IPS-NIHi7 (cell line): Measurements from ENCODE around the gene DNAAF1.

Experiments
- DNase-seq: peaks from one replicate; pipeline ENCODE4 v3.0.0; 2012; ENCODE audit warnings: mixed read lengths; ENCODE audit errors: extremely low spot score

DNAAF1 gene

DNA sequence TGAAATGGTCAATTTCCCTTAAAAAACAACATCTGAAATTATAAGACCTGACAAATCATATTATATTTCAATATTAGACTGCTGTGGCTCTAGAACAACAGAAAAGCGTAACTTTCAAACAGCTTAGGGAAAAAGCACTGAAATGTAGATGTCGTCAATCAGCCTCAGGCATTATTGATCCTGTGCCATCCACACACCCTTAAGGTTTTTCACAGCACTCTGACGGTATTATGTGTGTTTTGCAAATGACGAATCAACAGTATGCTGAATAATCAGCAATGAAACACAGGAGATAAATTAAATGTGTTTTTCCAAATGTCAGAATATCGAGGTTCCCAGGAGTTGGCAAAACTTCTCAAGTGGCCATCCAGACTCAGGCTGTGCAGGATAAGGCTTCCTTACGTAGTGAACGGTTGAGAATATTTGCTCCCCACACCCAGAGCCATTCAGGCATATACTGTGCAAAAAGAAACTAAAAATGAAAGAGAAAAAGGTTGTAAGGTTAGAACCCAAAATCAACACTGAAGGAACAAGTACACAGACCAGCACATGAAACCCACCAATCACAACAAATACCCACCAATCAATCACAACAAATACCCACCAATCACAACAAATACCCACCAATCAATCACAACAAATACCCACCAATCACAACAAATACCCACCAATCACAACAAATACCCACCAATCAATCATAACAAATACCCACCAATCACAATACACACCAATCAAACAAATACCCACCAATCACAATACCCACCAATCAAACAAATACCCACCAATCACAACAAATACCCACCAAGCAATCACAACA lies 20.6 kb upstream of the DNAAF1 start:
- no peak for DNase-seq

DNA sequence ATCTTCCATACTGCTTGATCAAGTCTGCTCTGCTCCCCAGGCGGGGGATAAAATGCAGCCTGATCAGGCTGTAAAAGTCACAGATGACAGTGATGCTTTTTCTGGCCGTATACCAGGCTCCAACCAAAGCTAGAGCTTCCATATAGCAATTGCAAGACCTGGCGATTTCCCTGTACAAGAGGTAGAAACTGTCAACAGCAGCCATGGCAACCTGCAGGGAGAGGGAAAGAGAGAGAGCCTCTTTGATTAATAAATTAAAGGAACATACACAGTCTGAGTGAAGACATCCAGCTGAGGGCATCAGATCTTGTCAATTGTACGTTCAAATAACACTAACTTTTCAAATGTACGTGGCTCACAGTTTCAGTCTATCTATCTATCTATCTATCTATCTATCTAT lies 14.0 kb upstream of the DNAAF1 start:
- no peak for DNase-seq

DNA sequence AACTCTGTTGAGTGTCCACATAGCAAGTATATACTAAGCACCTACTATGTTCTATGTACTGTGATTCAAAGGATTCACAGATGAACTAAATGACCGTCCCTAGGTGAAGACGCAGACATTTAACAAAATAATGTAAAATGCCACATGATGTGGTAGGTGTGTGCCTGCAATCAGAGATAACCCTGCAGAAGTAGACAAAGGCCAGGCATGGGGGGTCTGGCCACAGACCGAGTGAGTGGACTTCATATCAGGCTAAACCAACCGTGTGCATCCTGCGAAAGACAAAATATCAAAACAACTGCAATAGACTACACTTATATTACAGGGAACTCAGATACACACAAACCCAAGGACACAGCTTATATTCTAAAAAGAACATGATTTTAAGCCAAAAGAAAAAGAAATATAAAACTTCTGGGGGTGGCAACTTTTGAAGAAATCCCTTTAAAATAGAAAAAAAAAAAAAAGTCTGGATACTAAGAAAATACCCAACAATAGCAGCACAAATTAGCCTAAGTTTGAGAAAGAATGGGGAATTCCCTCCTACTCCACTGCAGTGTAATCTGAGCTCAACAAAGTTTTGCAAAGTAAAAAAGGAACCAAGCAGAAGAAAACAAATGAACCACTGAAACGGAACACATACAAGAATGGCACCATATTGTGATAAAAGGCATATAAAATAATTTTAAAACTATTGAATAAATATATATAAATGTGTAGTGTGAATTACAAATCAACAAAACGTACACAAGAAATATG lies 12.4 kb upstream of the DNAAF1 start:
- DNase-seq = no peak

DNA sequence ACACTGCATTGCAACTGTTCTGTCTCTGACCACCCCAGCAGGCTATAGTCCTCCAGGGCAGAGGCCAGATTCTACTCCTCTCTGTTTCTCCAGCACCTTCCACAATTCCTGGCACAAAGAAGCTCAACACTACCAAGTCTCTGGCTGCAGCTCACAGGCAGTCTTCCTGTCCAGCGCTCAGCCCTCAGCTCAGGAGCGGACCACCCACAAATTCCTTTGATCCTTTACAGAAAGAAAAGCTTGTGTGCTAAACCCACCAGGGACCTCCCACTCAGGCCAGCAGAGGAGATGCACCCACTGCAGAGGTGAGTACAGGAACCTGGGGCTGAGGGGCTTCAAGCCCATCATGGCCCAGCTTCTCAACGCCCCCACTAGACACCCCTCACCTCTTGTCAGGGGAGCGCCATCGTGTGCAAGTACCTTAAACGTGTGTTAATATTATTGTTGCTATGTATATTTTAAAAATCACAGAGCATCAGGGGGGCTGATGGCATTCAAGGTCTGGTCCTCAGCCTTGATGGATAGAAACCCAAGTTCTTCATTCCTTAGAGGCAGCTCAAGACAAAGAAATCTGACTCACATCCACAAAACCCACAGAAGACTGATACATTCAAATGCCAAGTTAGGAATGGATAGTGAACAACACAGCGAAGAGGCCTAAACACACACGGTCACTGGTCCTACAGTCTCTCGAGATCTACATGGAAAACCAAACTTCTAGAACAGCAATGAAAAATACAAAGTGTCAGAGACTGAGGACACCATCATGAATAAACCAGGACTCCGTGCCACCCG lies 8.6 kb upstream of the DNAAF1 start:
- DNase-seq = no peak

DNA sequence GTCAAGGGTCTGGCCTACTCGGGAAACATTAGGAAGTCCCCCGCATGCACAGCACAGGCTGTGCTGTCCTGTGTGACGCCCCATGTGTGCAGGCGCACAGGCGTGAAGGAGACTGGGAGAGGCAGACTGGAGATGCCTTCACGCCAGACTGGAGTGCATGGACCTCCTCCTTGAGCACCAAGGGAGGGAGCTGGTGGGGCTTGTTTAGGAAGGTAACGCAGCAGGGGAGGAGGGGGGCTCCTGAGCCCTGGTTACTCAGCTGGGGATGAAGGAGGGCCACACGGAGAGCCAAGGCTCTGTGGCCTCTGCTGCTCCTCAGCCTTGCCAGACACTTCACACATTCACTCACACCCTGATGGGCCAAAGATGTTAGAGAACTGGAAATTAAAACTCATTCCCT lies 7.8 kb upstream of the DNAAF1 start:
- no peak for DNase-seq

DNA sequence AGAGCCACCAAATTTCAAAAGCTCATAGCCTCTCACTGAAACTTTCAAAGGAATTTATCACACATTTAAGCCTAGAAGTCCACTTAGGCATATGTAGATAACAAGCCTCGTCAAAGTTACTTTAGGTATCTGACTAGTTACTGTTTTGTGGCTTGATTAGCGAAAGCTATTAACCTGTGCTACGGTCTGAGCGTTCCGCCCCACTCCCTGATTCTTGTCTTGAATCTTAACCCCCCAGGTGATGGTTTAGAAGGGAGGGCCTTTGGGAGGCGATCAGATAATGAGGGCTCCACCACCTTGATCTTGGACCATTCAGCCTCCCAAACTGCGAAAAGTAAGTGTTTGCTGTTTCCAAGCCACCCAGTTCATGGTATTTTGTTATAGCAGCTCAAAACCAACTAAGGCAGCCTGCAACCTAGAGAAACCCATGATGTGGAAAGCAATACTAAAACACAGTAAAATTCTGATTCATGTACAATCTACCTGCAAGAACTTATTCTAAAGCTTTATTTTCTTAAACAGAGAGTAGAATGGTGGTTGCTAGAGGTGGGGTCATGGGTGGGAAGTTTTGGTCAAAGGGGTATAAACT lies 7.2 kb upstream of the DNAAF1 start:
- no peak for DNase-seq

DNA sequence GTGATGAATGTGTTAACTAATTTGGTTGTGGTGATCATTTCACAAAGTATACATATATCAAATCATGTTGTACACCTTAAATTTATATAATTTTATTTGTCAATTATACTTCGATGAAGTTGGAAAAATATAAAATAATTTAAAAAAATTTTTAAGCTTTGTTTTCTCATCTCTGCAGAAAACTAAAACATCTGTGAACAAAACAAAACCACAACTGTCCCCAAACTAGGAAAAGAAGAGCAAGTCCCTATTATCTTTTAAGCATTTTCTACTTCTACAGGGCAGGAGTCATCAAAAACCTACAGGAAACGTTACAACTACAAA lies 6.6 kb upstream of the DNAAF1 start:
- no peak for DNase-seq

DNA sequence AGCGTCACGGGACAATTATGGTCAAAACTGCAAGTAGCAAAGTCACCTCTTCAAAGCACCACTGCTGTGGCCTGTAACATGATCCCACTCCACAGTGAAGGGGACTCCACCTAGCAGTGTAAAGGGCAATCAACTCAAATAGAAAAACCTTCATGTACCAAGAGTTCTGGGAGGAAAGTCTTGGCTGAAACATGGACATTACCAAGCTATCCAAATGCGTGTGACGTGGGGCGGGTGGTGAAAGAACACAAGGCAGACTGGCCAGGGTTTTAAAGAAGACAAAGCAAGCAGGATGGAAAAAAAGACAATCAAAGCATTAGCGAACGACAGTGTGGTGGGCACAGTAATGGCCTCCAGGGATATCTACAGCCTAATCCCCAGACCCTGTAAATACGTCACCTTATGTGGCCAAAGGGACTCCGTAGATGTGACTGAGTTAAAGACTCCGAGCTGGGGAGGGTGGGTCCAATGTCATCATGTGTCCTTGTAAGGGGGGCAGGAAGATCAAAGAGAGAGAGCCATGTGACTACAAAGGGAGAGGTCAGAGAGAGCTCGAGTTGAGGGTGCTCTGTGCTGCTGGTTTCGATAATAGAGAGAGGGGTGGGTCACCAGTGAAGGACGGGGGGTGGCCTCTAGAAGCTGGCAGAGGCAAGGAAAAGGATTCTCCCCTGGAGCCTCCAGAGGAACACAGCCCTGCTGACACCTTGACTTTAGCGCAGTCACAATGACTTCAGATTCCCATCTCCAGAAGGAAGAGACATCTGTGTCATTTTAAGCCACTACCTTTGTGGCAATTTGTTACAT lies 6.1 kb upstream of the DNAAF1 start:
- peak; percentile 48 for DNase-seq

DNA sequence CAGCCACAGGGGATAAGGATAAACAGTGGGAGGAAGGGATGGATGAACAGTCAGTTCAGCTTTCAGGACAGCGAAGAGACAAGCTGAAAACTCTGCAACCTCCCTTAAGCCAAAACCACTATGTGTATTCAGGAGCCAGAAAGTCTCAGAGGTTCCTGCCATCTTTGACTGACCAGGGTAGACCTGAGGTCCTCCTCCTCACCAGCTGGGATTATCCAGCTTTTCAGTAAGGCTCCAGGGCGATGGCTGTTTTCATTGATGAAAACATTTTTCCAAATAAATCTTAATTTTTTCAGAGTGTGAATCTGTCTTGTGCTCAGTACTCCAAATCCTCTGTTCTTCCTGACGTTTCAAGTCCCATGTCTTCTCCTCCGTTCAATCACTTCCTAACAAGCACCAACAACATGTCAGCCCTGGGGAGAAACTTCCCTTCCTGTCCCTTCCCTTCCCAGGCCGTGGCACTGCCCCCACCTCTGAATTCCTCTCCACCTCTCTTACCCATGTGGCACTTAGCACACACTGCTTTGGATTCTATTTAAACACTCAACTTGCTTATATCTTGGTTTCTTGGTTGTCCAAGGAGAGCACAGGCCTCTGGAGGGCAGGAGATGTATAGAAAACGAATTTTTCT lies 5.4 kb upstream of the DNAAF1 start:
- no peak for DNase-seq

DNA sequence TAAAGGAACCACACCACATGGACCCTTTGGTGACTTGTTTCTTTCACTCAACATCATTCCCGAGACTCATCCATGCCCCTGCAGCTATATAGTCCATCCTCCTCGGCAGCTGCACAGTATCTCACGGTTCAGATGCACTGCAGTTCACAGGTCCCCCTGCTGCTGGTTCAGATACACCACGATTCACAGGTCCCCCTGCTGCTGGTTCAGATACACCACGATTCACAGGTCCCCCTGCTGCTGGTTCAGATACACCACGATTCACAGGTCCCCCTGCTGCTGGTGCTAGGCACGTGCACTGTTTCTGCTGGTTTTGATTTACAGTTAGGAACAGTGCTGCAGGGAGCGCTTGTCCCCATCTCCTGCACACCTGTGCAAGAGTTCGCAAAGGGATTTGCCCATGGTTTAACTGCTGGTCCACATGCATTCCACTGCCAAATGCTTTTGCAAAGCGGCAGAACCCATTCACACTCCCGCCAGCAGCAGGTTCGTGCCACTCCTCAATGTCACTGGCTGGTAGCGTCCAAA lies 3.9 kb upstream of the DNAAF1 start:
- DNase-seq = no peak

DNA sequence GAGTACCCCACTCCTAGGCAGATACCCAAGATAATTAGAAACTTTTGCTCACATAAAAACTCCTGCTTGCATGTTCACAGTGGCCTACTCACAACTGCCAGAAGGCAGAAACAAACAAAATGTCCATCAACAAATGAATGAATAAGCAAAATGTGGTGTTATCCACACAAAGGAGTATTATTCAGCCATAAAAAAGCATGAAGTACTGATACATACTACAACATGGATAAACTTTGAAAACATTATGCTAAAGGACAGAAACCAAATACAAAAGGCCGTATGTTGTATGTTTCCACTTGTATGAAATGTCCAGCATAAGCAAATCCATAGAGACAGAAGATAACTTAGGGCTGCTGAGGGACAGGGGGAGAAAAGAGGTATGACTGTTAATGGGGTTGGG lies 2.0 kb upstream of the DNAAF1 start:
- no peak for DNase-seq

DNA sequence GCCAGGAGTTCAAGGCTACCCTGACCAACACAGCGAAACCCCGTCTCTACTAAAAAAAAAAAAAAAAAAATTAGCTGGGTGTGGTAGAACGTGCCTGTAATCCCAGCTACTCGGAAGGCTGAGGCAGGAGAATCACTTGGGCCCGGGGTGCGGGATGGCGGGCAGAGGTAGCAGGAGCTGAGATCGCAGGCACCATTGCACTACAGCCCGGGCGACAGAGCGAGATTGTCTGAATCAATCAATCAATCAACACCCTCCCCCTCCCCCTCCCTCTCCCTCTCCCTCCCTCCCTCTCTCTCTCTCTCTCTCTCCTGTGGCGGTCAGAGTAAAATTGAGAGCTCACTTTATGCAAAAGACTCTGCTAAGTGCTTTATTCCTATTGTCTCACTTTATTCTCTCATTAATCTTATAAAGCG lies 1.3 kb upstream of the DNAAF1 start:
- no peak for DNase-seq

DNA sequence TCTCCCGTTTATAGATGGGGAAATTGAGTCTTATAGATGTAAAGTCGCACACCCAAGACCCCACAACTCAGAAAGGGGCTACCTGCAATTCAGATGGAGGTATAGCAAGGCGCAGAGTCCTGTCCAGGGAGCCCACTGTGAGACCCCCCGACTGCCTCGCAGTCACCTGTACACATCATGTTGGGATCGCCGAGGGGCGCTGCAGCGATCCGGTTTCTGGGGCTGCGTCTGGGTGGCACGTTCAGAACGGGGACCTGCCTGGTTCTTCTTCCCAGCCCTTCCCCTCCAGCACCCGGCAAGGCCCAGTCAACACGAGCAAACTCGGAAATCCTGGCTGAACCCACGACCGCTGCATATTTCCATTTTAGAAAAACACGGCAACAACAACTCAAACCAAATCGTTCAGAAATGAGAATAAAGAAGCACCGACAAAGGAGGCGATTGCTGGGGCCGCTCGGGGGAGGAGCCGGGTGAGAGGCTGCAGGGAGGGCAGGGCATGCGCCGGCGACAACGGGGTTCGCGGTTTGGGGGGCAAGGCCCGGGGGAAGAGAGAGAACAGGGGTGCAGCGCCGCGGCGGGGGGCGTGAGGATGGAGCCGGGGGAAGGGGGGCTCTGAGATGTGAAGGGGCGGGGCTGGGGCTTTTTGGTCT lies 774 bp upstream of the DNAAF1 start:
- peak; percentile 19 for DNase-seq

DNA sequence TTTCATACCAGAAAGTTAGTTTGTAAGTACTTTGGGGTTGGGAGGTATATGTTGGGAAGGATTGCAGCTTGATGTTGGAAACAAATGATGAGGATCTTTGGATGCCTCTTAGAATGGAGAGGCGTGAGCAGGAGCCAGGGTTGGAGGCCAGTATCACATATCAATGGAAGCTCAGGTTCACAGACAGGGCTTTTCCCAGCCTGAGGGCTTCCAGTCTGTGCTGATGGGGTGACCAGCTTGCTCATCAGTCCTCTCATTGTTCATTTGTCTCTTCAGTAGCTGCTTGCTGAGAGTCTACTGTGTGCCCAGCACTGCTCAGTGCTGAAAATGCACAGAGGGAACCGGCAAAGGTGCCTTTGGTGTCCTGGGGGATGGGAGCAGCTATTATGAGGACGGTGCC lies 5.8 kb downstream of the DNAAF1 start:
- DNase-seq = no peak

DNA sequence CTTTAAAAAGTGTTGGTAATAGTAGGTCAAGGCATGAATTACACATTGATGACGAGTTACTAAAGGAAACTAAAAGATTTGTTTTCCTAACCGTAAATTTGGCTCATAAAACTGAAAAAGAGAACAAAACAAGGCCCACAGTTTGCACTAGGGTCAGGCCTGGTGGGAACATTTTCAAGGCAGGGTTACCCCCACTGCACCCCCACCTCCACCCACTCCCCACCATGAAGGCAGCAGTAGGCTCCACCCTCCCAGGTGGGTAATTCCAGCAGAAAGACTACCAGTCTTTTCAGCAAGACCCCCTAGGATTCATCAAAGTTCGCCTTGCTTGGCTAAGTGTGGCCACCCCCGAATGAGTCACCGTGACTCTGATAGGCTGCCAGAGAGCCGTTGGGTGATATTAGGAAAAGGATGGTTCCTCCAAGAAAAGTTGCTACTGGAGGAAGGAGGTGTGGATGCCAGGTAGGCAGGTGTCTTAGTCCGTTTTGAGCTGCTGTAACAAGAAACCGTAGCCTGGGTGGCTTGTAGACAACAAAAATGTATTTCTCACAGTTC lies 8.6 kb downstream of the DNAAF1 start:
- no peak for DNase-seq

DNA sequence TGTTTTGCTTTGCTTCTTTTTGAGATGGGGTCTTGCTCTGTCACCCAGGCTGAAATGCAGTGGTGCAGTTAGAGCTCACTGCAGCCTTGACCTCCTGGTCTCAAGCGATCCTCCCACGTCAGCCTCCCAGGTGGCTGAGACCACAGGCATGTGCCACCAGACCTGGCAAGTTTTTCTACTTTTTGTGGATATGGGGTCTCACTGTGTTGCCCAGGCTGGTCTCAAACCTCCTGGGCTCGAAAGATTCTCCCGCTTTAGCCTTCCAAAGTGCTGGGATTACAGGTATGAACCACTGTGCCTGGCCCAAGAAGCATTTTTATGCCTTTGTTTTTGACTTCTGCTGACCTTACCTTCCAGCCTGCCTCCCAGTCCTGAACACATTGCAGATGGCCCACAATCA lies 10.1 kb downstream of the DNAAF1 start:
- DNase-seq = no peak

DNA sequence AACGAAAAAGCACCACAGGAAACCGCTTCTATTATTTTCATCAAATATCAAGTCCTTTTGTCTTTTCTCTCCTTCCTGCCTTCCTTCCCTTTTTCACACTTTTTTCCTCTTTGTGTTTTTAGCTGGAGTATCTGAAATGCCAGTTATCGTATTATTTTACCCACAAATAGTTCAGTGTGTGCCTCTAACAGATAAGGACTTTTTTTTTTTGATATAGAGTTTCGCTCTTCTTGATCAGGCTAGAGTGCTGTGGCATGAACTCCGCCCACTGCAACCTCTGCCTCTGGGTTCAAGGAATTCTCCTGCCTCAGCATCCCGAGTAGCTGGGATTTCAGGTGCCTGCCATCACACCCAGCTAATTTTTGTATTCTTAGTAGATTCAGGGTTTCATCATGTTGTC lies 10.7 kb downstream of the DNAAF1 start:
- DNase-seq = no peak

DNA sequence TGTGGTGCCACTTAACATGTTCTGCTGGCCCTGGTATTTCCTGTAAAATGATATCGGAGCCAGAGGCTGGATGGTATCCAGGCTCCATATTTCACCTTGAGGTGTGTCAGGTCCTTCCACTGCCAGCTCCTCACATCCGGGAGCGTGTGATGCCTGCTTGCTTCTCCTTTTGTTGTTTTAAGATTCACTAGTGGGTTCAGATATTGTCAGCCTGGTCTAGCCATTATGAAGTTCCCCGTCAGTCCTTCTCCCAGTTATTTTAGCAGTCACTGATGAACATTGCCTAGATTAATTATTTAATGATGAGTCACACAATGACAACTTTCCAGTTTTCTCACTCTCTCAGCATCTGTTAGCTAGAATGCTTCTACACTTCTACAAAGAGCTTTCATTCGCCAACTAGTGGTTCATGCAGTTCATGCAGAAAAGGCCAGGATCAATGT lies 11.3 kb downstream of the DNAAF1 start:
- DNase-seq = no peak

DNA sequence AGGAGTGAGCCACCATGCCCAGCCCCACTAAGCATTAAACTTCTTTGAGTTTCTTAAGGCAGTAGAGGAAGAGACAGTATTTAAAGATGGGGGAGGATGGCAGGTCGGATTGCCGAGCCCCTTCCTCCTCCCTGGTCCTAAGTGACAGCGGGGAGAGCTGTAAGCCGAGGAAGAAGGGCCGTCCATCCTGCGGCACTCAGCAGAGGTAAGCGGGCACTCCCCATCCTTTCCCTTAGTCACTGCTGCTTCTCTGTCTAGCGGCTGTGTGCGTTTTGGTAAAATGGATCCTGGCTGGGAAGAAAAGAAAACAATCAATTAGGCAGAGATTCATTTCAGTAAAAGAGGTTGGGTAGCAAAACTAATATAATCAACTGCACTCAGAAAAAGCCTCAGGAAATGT lies 13.9 kb downstream of the DNAAF1 start:
- DNase-seq = no peak

DNA sequence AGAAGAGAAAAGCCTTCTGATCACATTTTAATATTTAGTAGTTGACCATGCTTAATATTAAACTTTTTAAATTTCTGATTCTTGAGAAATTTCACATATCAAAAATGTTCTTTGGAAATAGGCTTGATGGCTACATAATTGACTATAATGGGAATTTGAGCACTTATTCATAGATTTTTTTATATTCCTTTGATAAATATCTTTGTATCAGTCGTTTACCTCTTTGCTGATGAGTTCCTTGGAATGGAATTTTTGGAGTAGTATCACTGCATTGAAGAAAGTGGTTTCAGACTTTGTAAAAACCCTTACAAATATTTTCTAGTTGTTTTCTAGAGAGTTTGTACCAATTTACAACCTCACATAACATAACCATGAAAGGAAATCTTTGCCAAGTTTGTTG lies 14.7 kb downstream of the DNAAF1 start:
- no peak for DNase-seq
